GM18867 (cell line): ENCODE measurements around the gene ZNF273.
"Not testable (repeated sequence)": the region's sequence is repeated elsewhere in the genome, so short reads cannot be mapped to it uniquely, and the experiment has no call there.

Source experiments
- ATAC-seq: cut with Tn5 transposase; IDR thresholded peaks from one replicate; pipeline ENCODE4 v1.9.1; 2021; ENCODE audit warnings: mild to moderate bottlenecking, moderate library complexity; ENCODE audit not compliant: unreplicated experiment

The ZNF273 gene

DNA sequence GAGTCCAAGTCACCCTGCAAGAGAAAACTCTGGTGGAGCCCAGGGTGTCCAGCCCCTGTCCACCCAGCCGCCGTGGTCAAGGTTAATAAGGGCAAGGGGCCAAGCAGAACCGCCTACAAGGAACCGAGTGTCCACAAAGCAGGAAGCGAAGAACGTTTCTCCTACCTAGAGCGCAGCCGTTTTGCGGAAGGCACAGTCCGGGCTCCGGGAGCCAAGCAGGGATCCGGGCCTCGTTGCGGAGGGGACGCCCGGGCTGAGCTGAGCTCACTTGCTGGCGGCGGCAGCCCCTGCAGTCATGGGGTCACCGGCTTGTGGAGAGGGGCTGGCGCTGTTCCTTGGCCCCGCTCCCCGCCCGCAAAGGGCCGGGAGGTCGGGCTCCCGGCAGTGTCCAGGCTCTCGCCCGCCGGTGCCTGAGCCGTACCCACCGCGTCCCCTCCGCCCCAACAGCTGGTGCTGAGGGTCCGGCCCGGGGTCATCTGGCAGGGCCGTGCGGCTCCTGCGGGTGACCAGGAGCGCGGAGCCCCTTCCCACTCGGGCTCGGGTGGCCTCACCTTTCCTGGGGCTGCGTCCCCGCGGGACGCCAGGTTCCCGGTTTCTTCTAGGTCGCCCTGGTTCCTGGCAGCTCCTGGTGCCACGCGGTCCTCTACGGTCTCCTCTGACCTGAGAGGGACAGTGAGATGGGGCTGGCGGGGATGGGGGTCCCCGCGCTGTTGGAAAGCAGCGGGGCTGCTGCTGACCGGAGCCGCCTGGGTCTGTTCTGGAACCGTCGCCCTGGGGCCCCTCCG, 14.0 kb upstream of the ZNF273 start:
- ATAC-seq, result no peak

DNA sequence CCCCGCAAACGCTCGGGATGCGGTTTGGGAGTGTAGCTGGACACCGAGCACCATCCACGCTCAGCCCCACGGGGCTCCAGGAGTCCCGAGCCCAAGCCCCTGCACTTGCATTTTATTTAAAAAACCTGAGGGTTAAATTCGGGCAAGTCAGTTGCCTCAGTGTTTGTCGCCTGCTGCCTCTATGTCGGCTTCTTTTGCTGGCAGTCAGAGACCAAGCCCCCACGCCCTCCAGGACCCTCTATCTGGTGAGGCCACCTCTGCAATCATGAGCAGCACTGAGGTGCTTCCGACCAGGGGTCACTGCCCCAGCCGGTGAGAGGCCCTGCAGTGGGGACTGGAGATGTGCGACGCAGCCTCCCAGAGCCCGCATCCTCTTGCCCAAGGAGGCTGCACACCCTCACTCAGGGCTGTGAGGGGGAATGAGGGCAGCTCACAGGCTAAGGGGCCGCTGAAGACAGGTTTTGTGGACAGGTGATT, 13.3 kb upstream of the ZNF273 start:
- ATAC-seq, result no peak

- ATAC-seq, result not testable (repeated sequence)
Measured at GRCh38 chr7:64890273-64890672, 12.8 kb upstream of the ZNF273 start.

DNA sequence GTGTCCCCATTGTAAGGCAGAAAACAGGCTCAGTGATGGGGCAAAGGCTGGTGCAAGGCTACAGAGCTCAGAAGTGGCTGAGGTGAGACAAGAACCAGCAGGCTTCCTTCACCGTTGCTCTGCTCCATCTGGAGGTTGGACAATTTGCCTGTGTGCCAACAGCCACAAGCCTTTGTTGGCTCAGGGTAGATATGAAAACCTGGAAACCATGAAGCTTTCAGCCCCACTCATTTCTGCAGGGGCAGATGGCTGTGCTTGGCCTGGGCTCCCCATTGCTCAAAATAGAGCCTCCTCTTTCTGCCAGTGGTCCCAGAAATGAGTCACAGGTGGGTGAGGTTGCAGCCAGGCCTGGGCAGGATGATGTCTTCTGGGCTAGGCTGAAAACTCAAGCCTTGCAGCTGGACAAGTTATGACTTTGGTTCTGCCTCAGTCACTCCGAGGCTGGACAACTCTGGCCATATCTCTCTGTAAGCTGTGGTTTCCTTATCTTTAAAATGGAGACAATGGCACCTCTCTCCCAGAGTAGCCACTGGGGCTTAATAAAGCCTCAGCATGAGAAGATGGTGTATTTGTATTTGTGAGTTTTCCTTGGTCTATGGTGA, 12.2 kb upstream of the ZNF273 start:
- ATAC-seq, result no peak

GRCh38 chr7:64891363-64892081, 11.6 kb upstream of the ZNF273 start:
- not testable (repeated sequence) for ATAC-seq

GRCh38 chr7:64892116-64892515, 11.0 kb upstream of the ZNF273 start:
- no peak for ATAC-seq

DNA sequence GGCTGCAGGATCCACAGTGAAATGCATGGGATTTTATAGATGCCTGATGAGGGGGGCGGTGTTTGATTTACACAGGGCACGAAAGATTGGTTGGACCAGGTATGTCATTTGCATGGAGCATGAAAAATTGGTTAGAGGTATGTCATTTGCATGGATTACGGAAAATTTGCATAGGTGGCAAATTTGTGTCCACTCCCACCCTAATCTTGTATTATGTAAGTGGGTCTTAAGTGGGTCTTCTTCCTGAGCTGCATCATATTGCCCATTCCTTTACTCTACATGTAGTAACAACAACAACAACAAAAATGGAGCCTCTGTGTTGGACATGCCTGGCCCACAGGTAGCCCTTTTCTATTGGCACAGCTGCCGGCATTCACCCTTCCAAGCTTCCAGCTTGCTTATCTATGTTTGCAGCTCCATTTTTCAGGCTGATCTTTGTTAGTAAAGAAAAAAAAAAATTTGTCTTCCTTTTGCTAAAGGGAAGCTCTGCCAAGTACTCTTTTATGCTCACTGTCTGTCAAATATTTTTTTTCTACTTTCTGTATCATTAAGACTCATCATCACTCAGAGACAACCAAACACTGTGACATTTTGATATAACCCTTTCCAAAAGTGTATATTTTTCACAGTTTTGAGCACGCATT, 10.3 kb upstream of the ZNF273 start:
- no peak for ATAC-seq

DNA sequence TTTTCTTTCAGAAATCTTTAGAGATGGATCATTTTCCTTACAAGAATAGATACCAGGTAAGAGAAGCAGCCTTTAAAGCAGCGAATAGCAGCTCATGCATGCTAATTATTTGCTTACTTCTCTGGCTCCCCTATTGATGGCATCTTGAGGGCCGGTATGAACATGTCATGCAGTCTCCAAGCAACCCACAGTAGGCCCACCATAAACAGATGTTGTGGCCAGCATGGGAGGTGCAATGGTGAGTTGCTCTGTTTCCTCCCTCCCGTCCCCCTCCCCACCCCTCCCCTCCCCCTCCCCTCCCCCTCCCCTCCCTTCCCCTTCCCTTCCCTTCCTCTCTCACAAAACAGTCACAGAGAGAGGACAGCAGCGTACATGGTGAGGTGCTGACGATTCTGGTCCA, 9.7 kb upstream of the ZNF273 start:
- ATAC-seq, result no peak

DNA sequence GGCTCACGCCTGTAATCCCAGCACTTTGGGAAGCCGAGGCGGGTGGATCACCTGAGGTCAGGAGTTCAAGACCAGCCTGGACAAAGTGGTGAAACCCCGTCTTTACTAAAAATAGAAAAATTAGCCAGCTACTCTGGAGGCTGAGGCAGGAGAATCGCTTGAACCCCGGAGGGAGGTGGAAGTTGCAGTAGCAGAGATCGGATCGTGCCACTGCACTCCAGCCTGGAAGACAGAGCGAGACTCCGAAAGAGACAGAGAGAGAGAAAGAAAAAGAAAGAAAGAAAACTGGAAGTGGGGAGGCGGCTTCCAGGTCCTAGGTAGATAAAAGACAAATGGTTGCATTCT, 640 bp upstream of the ZNF273 start:
- not testable (repeated sequence) for ATAC-seq

GRCh38 chr7:64904008-64904407, 935 bp downstream of the ZNF273 start:
- no peak for ATAC-seq

- no peak for ATAC-seq
Measured at GRCh38 chr7:64905133-64905532, 2.1 kb downstream of the ZNF273 start.

GRCh38 chr7:64905547-64905946, 2.5 kb downstream of the ZNF273 start:
- no peak for ATAC-seq

GRCh38 chr7:64907641-64908326, 4.7 kb downstream of the ZNF273 start:
- ATAC-seq, result no peak

DNA sequence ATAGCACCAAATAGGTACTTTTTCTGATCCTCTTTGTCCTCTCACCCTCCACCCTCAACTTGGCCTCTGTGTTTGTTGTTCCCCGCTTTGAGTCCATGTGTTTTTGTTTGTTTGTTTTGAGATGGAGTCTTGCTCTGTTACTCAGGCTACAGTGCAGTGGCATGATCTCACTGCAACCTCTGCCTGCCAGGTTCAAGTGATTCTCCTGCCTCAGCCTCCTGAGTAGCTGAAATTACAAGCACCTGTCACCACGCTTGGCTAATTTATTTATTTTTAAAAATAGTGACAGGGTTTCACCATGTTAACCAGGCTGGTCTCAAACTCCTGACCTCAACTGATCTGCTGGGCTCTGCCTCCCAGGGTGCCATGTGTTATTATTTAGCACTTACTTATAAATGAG, 5.3 kb downstream of the ZNF273 start:
- ATAC-seq, result no peak

GRCh38 chr7:64914557-64914956, 11.5 kb downstream of the ZNF273 start:
- ATAC-seq, result no peak

DNA sequence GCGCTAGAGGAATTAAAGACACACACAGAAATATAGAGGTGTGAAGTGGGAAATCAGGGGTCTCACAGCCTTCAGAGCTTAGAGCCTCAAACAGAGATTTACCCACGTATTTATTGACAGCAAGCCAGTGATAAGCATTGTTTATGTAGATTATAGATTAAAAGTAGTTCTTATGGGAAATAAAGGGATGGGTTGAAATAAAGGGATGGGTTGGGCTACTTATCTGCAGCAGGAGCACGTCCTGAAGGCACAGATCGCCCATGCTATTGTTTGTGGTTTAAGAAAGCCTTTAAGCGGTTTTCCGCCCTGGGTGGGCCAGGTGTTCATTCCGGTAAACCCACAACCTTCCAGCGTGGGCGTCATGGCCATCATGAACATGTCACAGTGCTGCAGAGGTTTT, 12.2 kb downstream of the ZNF273 start:
- ATAC-seq, result not testable (repeated sequence)

- ATAC-seq, result not testable (repeated sequence)
Measured at GRCh38 chr7:64928252-64929187, 25.4 kb downstream of the ZNF273 start.

DNA sequence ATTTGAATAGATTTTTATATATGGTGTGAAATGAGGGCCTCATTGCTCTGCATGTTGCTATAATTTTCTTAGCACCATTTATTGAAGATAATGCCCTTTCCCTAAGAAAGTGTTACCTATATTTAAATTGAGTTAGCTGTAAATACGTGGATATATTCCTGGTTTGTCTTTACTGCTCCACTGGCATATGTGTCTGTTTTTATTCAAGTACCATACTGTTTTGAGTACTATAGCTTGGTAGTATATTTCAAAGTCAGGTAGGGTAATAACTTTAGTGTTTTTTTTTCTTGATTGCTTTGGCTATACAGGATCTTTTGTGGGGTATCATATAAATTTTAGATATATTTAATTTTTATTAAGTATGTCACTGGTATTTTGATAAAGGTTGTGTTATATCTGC, 31.4 kb downstream of the ZNF273 start:
- no peak for ATAC-seq

DNA sequence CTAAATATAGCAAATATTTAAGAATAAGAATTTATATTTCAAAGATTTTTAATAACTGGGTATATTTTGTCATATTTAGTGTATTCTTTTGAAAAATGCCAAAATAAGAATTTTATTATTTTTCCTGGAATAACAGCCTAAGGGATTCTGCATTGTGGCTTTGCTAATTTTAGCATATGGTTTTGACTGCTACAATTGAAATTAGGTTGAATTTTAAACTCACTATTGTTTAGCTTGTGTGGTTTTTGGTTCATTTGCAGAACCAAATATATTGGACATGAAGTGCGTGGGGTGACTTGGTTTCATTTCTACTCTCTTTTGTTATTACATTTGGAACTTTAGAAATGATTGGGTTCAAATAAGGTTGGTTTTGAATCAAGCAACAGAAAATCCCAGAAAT, 35.5 kb downstream of the ZNF273 start:
- ATAC-seq, result no peak

- ATAC-seq, result not testable (repeated sequence)
Measured at GRCh38 chr7:64940021-64940420, 36.9 kb downstream of the ZNF273 start.
